Mucosa of stomach (tissue), 1 donor: Measurements from ENCODE around the gene PPP1R2B.

Source experiments
- H3K27me3 ChIP-seq: one replicate; pipeline ENCODE4 v1.7.0; 2013; ENCODE audit warnings: mild to moderate bottlenecking, low read length; ENCODE audit not compliant: control insufficient read depth, insufficient read depth
- H3K36me3 ChIP-seq: one replicate; pipeline ENCODE4 v1.7.0; 2013; ENCODE audit warnings: low read length; ENCODE audit not compliant: control insufficient read depth, insufficient read depth
- H3K4me1 ChIP-seq: one replicate; pipeline ENCODE4 v1.7.0; 2013; ENCODE audit warnings: mild to moderate bottlenecking, low read length; ENCODE audit not compliant: control insufficient read depth, insufficient read depth
- H3K4me3 ChIP-seq: one replicate; pipeline ENCODE4 v1.7.0; 2013; ENCODE audit warnings: low read length
- H3K9ac ChIP-seq: one replicate; pipeline ENCODE4 v1.7.0; 2013; ENCODE audit warnings: mild to moderate bottlenecking, low read length, moderate library complexity
- H3K9me3 ChIP-seq: one replicate; pipeline ENCODE4 v1.7.0; 2013; ENCODE audit warnings: mild to moderate bottlenecking, low read length, moderate library complexity; ENCODE audit not compliant: control insufficient read depth
- donor health status: Pancreatic carcinoma.

Gene PPP1R2B

GRCh38 chr5:156850206-156850751, at the start of gene PPP1R2B:
Gene PPP1R2B (plus strand): TSS chr5:156850295. CDS start chr5:156850563, 268 bp downstream.
- H3K9ac ChIP-seq, result no peak within 1 kb of the TSS
- no peaks in the 10 kb centered on the region for H3K36me3 ChIP-seq
- no peaks in the 10 kb centered on the region for H3K9me3 ChIP-seq
- no peaks in the 10 kb centered on the region for H3K4me1 ChIP-seq
- H3K4me3 ChIP-seq, result no peak within 1 kb of the TSS
- H3K27me3 ChIP-seq, result no peaks in the 10 kb centered on the region

- no peak overlapping the region for H3K9ac ChIP-seq
- H3K36me3 ChIP-seq, result no peaks in the 10 kb centered on the region
- peaks cover 3% of the 10 kb centered on the region for H3K4me1 ChIP-seq
- H3K9me3 ChIP-seq, result no peaks in the 10 kb centered on the region
- H3K4me3 ChIP-seq, result no peak overlapping the region
- no peaks in the 10 kb centered on the region for H3K27me3 ChIP-seq
These were observed 49.2 kb upstream of the PPP1R2B start for GRCh38 chr5:156800929-156801328.

- Histone ChIP-seq H3K27me3 (no peaks in the 10 kb centered on the region), H3K4me1 (peaks cover 3% of the 10 kb centered on the region), H3K9ac (no peak overlapping the region), H3K36me3 (no peaks in the 10 kb centered on the region), H3K9me3 (no peaks in the 10 kb centered on the region), H3K4me3 (no peak overlapping the region)
These were observed 47.6 kb upstream of the PPP1R2B start for GRCh38 chr5:156802501-156802900.

- H3K9ac ChIP-seq, result no peak overlapping the region
- no peaks in the 10 kb centered on the region for H3K9me3 ChIP-seq
- H3K4me3 ChIP-seq, result no peak overlapping the region
- H3K36me3 ChIP-seq, result no peaks in the 10 kb centered on the region
- H3K27me3 ChIP-seq, result no peaks in the 10 kb centered on the region
- H3K4me1 ChIP-seq, result peaks cover 3% of the 10 kb centered on the region
These were observed 46.7 kb upstream of the PPP1R2B start for GRCh38 chr5:156803404-156803803.

- H3K9ac ChIP-seq, result no peak overlapping the region
- no peaks in the 10 kb centered on the region for H3K4me1 ChIP-seq
- no peaks in the 10 kb centered on the region for H3K9me3 ChIP-seq
- H3K36me3 ChIP-seq, result no peaks in the 10 kb centered on the region
- H3K27me3 ChIP-seq, result no peaks in the 10 kb centered on the region
- H3K4me3 ChIP-seq, result no peak overlapping the region
These were observed 37.1 kb upstream of the PPP1R2B start for GRCh38 chr5:156812959-156813358.

GRCh38 chr5:156815988-156816599, 34.0 kb upstream of the PPP1R2B start:
- Histone ChIP-seq H3K27me3 (no peaks in the 10 kb centered on the region), H3K9me3 (no peaks in the 10 kb centered on the region), H3K36me3 (no peaks in the 10 kb centered on the region)

GRCh38 chr5:156819537-156819936, 30.6 kb upstream of the PPP1R2B start:
- H3K4me1 ChIP-seq, result no peaks in the 10 kb centered on the region
- H3K4me3 ChIP-seq, result no peak overlapping the region
- H3K27me3 ChIP-seq, result no peaks in the 10 kb centered on the region
- no peaks in the 10 kb centered on the region for H3K9me3 ChIP-seq
- no peaks in the 10 kb centered on the region for H3K36me3 ChIP-seq
- H3K9ac ChIP-seq, result no peak overlapping the region

More at GRCh38 chr5:156815988-156816599, 34.0 kb upstream of the PPP1R2B start:
- no peak overlapping the region for H3K9ac ChIP-seq
- H3K4me3 ChIP-seq, result no peak overlapping the region
- no peaks in the 10 kb centered on the region for H3K4me1 ChIP-seq

- Histone ChIP-seq H3K36me3 (no peaks in the 10 kb centered on the region), H3K9me3 (no peaks in the 10 kb centered on the region), H3K4me1 (no peaks in the 10 kb centered on the region), H3K27me3 (no peaks in the 10 kb centered on the region), H3K9ac (no peak overlapping the region), H3K4me3 (no peak overlapping the region)
These were observed 30.0 kb upstream of the PPP1R2B start for GRCh38 chr5:156819967-156820581.

GRCh38 chr5:156824241-156824640, 25.9 kb upstream of the PPP1R2B start:
- H3K36me3 ChIP-seq, result no peaks in the 10 kb centered on the region
- H3K4me1 ChIP-seq, result no peaks in the 10 kb centered on the region
- H3K27me3 ChIP-seq, result no peaks in the 10 kb centered on the region
- H3K9ac ChIP-seq, result no peak overlapping the region
- H3K4me3 ChIP-seq, result no peak overlapping the region
- H3K9me3 ChIP-seq, result no peaks in the 10 kb centered on the region

GRCh38 chr5:156824800-156825199, 25.3 kb upstream of the PPP1R2B start:
- Histone ChIP-seq H3K36me3 (no peaks in the 10 kb centered on the region), H3K9me3 (no peaks in the 10 kb centered on the region), H3K9ac (no peak overlapping the region), H3K4me3 (no peak overlapping the region), H3K4me1 (no peaks in the 10 kb centered on the region), H3K27me3 (no peaks in the 10 kb centered on the region)

GRCh38 chr5:156825688-156826087, 24.4 kb upstream of the PPP1R2B start:
- H3K27me3 ChIP-seq, result no peaks in the 10 kb centered on the region
- H3K9me3 ChIP-seq, result no peaks in the 10 kb centered on the region
- H3K4me1 ChIP-seq, result no peaks in the 10 kb centered on the region
- no peak overlapping the region for H3K9ac ChIP-seq
- H3K36me3 ChIP-seq, result no peaks in the 10 kb centered on the region
- H3K4me3 ChIP-seq, result no peak overlapping the region

- H3K27me3 ChIP-seq, result no peaks in the 10 kb centered on the region
- H3K4me3 ChIP-seq, result no peak overlapping the region
- H3K9me3 ChIP-seq, result no peaks in the 10 kb centered on the region
- no peaks in the 10 kb centered on the region for H3K36me3 ChIP-seq
- no peak overlapping the region for H3K9ac ChIP-seq
- H3K4me1 ChIP-seq, result no peaks in the 10 kb centered on the region
These were observed 23.9 kb upstream of the PPP1R2B start for GRCh38 chr5:156826150-156826549.
